ENCODE measurements around the gene SLC5A3.

GRCh38 chr21:34080710-34081109, 7.3 kb downstream of the SLC5A3 start:
- TF ChIP-seq CTCF (conservative IDR thresholded peaks at IDR 0.05), result no peak
- TF ChIP-seq ZFX (IDR thresholded peaks at IDR 0.05), result no peak
